Esophagus muscularis mucosa (tissue), 4 donors: ENCODE measurements around the gene CTNS. TPM values are rescaled to one million over a fixed set of nuclear protein-coding genes. Genes with fewer than 3 reads are reported as not detected.

ENCODE experiments used
- DNase-seq: peaks from one replicate; pipeline ENCODE4 v3.0.0-alpha.2; 2017; ENCODE audit errors: extremely low spot score
- H3K27ac ChIP-seq, 4 donors: fragments of 200-600 bp; sonication (generic); replicated peaks in 1 of 4; 1 replicate in 3 of 4; 2 replicates in 1 of 4; pipeline ENCODE4 v1.5.1; 2016 to 2019; ENCODE audit warnings: mild to moderate bottlenecking in 1 of 4
- H3K27me3 ChIP-seq, 4 donors: fragments of 200-600 bp; sonication (generic); one replicate each; pipeline versions ENCODE4 v1.5.1 to v1.6.0; 2016 to 2019
- H3K36me3 ChIP-seq, 4 donors: fragments of 200-600 bp; sonication (generic); one replicate each; pipeline ENCODE4 v1.5.1; 2016 to 2019
- H3K4me1 ChIP-seq, 4 donors: fragments of 200-600 bp; sonication (generic); one replicate each; pipeline ENCODE4 v1.5.1; 2016 to 2019
- H3K4me3 ChIP-seq, 4 donors: fragments of 200-600 bp; sonication (generic); 1 replicate in 2 of 4; 2 replicates in 2 of 4; pipeline ENCODE4 v1.5.1; 2016 to 2019; ENCODE audit warnings: mild to moderate bottlenecking in 4 of 4, moderate library complexity in 1 of 4
- H3K9me3 ChIP-seq, 4 donors: fragments of 200-600 bp; sonication (generic); 1 replicate in 3 of 4; 2 replicates in 1 of 4; pipeline ENCODE4 v1.5.1; 2016 to 2019
- EP300 ChIP-seq: sonication (generic); formaldehyde crosslinking; IDR thresholded peaks from one replicate; pipeline ENCODE4 v1.6.1; 2017; ENCODE audit warnings: antibody characterized with exemption
- POLR2A ChIP-seq: fragments of 450-650 bp; IDR thresholded peaks from one replicate; pipeline ENCODE4 v1.6.1; 2017; ENCODE audit warnings: antibody characterized with exemption, moderate library complexity, mild to moderate bottlenecking, low read depth
- POLR2AphosphoS5 ChIP-seq, 2 donors: sonication (generic); formaldehyde crosslinking; IDR thresholded peaks; one replicate each; pipeline ENCODE4 v1.6.1; 2017; ENCODE audit warnings: antibody characterized with exemption in 2 of 2
- WGBS: methylation state at CpG from one replicate; pipeline ENCODE4 v1.1.5; 2018; 5-methylcytosine and 5-hydroxymethylcytosine counted together
- intact Hi-C: fragments of 100-400 bp; cut with DNase I; formaldehyde crosslinking; loops from one replicate; pipeline ENCODE4 v1.15.1; 2023
- total RNA-seq, 4 donors: library from RNA; depleted of rRNA; stranded (reverse); fragments of >200 nt; gene quantifications; one replicate each; pipeline versions ENCODE4 v1.1.0 to v1.2.1, GENCODE V29; 2016
- TF ChIP-seq, protein P1 (sequence below), 3 experiments: fragments of 200-600 bp in 2 of 3; fragments of 450-650 bp in 1 of 3; sonication (generic) in 2 of 3; IDR thresholded peaks; one replicate each; pipeline ENCODE4 v1.5.1; 2017 to 2019; ENCODE audit warnings: antibody characterized with exemption in 3 of 3, mild to moderate bottlenecking in 2 of 3, moderate library complexity in 1 of 3

CTNS gene
- total RNA-seq, 4 donors from 2014 or later: 10.4 to 20.3 (median 15.5) TPM

DNA sequence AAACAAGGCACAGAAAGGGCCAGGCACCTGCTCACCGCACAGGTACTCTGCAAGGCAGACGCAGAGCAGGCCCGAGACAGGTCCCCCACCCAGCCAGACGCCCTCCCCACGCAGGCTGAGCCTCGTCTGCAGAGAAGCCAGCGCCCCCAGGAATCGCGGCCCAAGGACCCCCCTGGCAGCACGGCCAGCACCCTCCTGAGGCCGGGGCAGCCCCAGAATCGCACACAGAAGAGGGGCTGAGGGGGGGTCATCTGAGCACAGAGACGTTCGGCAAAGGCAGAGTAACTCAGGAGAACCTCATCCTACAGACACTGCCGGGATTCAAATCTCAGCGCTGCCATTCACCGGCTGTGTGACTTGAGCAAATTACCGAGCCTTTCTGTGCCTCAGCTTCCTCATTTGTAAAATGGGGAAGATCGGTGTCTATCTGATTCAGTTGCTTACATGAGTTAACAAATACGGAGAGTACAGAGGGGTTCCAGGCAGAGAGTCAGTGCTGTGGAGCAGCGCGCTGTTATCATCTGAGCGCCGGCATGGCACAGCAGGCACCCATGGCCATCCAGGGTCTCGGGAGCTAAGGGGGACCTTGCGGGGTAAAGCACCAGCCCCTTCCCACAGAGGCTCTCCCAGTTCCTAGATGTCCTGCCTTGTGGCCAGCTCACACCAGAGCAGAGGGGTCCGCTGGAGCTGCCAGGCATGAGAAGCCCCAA, 42.4 kb downstream of the CTNS start:
- H3K27ac ChIP-seq: no peak overlapping the region
- no peaks in the 10 kb centered on the region for H3K9me3 ChIP-seq
- no peaks in the 10 kb centered on the region for H3K36me3 ChIP-seq
- H3K4me3 ChIP-seq: no peak overlapping the region
- peaks cover 0 to 59% (median 2%) of the 10 kb centered on the region in 4 donors for H3K27me3 ChIP-seq
- intact Hi-C loops: no loop called here
- H3K4me1 ChIP-seq: no peaks in the 10 kb centered on the region
- whole genome bisulfite sequencing: 78% methylated on average over 18 of the region's 27 CpGs
- TF ChIP-seq POLR2A (no peak), POLR2AphosphoS5 (IDR thresholded peaks at IDR 0.05) (no peak), EP300 (no peak)
- TF ChIP-seq, protein P1, sequence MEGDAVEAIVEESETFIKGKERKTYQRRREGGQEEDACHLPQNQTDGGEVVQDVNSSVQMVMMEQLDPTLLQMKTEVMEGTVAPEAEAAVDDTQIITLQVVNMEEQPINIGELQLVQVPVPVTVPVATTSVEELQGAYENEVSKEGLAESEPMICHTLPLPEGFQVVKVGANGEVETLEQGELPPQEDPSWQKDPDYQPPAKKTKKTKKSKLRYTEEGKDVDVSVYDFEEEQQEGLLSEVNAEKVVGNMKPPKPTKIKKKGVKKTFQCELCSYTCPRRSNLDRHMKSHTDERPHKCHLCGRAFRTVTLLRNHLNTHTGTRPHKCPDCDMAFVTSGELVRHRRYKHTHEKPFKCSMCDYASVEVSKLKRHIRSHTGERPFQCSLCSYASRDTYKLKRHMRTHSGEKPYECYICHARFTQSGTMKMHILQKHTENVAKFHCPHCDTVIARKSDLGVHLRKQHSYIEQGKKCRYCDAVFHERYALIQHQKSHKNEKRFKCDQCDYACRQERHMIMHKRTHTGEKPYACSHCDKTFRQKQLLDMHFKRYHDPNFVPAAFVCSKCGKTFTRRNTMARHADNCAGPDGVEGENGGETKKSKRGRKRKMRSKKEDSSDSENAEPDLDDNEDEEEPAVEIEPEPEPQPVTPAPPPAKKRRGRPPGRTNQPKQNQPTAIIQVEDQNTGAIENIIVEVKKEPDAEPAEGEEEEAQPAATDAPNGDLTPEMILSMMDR (IDR thresholded peaks at IDR 0.05): no peak
- DNase-seq: no peak

DNA sequence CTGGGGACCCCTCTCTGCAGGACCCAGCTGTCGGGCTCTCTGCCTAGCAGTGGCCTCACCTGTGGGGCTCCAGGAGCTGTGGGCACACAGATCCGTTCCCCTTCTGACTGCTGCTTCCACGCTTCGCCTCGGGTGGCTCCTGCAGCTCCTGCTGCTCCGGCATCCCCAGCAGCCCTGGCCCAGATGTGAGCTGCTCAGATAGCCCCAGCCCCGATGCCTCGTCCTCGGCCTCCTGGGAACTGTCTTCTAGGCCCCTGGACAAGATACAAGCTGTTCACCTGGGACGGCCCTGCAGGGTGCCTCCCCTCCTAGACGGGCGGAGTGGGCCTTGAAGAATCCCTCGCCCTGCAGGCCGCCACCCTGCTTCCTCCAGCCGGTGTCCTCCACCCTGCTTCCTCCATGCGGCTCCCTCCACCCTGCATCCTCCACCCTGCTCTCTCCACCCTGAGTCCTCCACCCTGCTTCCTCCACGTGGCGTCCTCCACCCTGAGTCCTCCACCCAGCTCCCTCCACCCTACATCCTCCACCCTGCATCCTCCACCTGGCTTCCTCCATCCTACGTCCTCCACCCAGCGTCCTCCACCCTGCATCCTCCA, 43.1 kb downstream of the CTNS start:
- Histone ChIP-seq H3K4me1 (no peaks in the 10 kb centered on the region), H3K27me3 (peaks cover 0 to 66% (median 2%) of the 10 kb centered on the region in 4 donors), H3K4me3 (no peak overlapping the region), H3K27ac (no peak overlapping the region), H3K9me3 (no peaks in the 10 kb centered on the region), H3K36me3 (no peaks in the 10 kb centered on the region)
- 59% methylated on average over 18 of the region's 20 CpGs for WGBS
- intact Hi-C loops: no loop called here
- no peak for DNase-seq
- no peak for TF ChIP-seq POLR2AphosphoS5 (IDR thresholded peaks at IDR 0.05)
- TF ChIP-seq, protein P1 (IDR thresholded peaks at IDR 0.05): no peak
- no peak for TF ChIP-seq EP300
- TF ChIP-seq POLR2A: no peak

DNA sequence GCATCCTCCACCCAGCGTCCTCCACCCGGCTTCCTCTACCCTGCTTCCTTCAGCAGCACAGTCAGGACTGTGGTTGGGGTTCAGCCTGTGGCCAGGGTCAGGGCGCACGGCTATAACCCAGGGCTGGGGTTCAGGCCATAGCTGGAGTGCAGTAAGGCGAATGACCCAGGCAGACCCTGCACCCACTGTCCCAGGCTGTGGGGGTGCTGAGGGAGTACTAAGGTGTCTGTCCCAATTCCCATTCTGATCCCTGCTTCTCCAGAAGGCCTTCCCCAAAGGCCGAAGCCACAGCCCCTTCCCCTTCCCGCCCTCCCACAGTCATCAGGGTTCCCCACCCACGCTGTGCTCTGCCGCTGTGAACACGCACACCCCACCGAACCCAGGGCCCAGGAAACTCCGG, 44.5 kb downstream of the CTNS start:
- no peak for DNase-seq
- Histone ChIP-seq H3K4me3 (no peak overlapping the region), H3K36me3 (no peaks in the 10 kb centered on the region), H3K27ac (no peak overlapping the region), H3K4me1 (no peaks in the 10 kb centered on the region), H3K9me3 (no peaks in the 10 kb centered on the region), H3K27me3 (peaks cover 0 to 75% (median 2%) of the 10 kb centered on the region in 4 donors)
- 92% methylated on average over 9 of the region's 12 CpGs for WGBS
- TF ChIP-seq, protein P1 (IDR thresholded peaks at IDR 0.05): no peak
- TF ChIP-seq POLR2A (no peak), EP300 (no peak), POLR2AphosphoS5 (IDR thresholded peaks at IDR 0.05) (no peak)
- intact Hi-C loops: no loop called here

DNA sequence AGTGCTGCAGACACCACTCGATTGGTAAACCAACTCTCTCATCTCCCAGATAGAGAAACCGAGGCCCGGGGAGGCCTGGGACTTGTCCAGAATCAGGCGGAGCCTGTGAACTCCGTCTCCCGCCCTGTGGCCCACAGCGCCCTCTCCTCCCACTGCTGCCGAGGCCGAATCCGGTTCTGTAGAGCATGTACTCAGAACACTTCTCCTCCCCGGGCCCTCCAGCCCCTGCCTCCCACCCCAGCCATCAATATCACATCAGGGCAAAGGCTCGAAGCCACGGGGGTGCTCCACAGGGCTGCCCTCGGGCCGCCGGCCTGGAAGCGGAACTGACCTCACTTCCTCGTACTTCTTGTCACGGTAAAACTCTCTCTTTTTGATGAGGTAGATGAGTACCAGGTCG, 45.0 kb downstream of the CTNS start:
- no peaks in the 10 kb centered on the region for H3K9me3 ChIP-seq
- DNase-seq: no peak
- 85% methylated on average over 18 of the region's 20 CpGs for WGBS
- no peaks in the 10 kb centered on the region for H3K4me1 ChIP-seq
- H3K27ac ChIP-seq: no peak overlapping the region
- TF ChIP-seq EP300: no peak
- TF ChIP-seq POLR2AphosphoS5 (IDR thresholded peaks at IDR 0.05): no peak
- TF ChIP-seq, protein P1 (IDR thresholded peaks at IDR 0.05): no peak
- no peak for TF ChIP-seq POLR2A
- no peak overlapping the region for H3K4me3 ChIP-seq
- peaks cover 0 to 75% (median 2%) of the 10 kb centered on the region in 4 donors for H3K27me3 ChIP-seq
- intact Hi-C loops: no loop called here
- H3K36me3 ChIP-seq: no peaks in the 10 kb centered on the region
